A673 (cell line): ENCODE measurements around the gene CHCHD6. TPM values are rescaled to one million over a fixed set of nuclear protein-coding genes. Genes with fewer than 3 reads are reported as not detected.

Experiments used
- BruUV-seq: library from RNA; stranded (reverse); fragments of 400-500 nt; replicated peaks from 2 replicates; lab custom pipeline; 2021; lab: Mats Ljungman, UMichigan
- CTCF ChIA-PET: fragments of 300-600 bp; sonication (Branson Sonifier 250); formaldehyde crosslinking; loops from one replicate; lab custom pipeline; 2022; ENCODE audit warnings: antibody characterized with exemption; lab: Charles Lee
- POLR2A ChIA-PET: fragments of 300-600 bp; sonication (Branson Sonifier 250); formaldehyde crosslinking; loops from one replicate; lab custom pipeline; 2022; ENCODE audit warnings: antibody characterized with exemption; ENCODE audit not compliant: low non-redundant PET; lab: Charles Lee
- DNase-seq: peaks from one replicate; pipeline ENCODE4 v3.0.0-alpha.2; 2015; ENCODE audit warnings: low spot score
- H3K27ac ChIP-seq: fragments of 200-600 bp; sonication (generic); 2 replicates; pipeline ENCODE4 v1.5.1; 2016; ENCODE audit warnings: mixed run types, low read depth, mild to moderate bottlenecking, mixed read lengths, antibody characterized with exemption, low read length; ENCODE audit not compliant: poor library complexity, severe bottlenecking
- H3K27me3 ChIP-seq: fragments of 200-600 bp; sonication (generic); replicated peaks from 2 replicates; pipeline ENCODE4 v1.6.1; 2017; ENCODE audit warnings: mixed run types, low read depth, mild to moderate bottlenecking, mixed read lengths, antibody characterized with exemption, low read length; ENCODE audit not compliant: insufficient read depth, poor library complexity
- H3K36me3 ChIP-seq: fragments of 200-600 bp; sonication (generic); 2 replicates; pipeline ENCODE4 v1.6.1; 2016; ENCODE audit warnings: mixed run types, mild to moderate bottlenecking, mixed read lengths, antibody characterized with exemption, low read length; ENCODE audit not compliant: insufficient read depth, poor library complexity, severe bottlenecking
- H3K4me1 ChIP-seq: fragments of 200-600 bp; sonication (generic); 2 replicates; pipeline ENCODE4 v1.6.1; 2017; ENCODE audit warnings: mixed run types, mild to moderate bottlenecking, mixed read lengths, antibody characterized with exemption, low read length; ENCODE audit not compliant: insufficient read depth, poor library complexity, severe bottlenecking
- H3K4me3 ChIP-seq: fragments of 200-600 bp; sonication (generic); 2 replicates; pipeline ENCODE4 v1.5.1; 2016; ENCODE audit warnings: low read depth, mixed run types, mild to moderate bottlenecking, mixed read lengths, low read length; ENCODE audit not compliant: poor library complexity, severe bottlenecking
- H3K9me3 ChIP-seq: fragments of 200-600 bp; sonication (generic); 2 replicates; pipeline ENCODE4 v1.6.1; 2016; ENCODE audit warnings: mixed run types, low read depth, mild to moderate bottlenecking, mixed read lengths, antibody characterized with exemption, low read length; ENCODE audit not compliant: poor library complexity, severe bottlenecking
- EZH2 ChIP-seq: fragments of 200-600 bp; sonication (generic); IDR thresholded peaks from 2 replicates; pipeline ENCODE4 v1.6.1; 2017; ENCODE audit warnings: borderline replicate concordance, low read depth, mild to moderate bottlenecking, mixed read lengths, antibody characterized with exemption, low read length; ENCODE audit not compliant: poor library complexity, severe bottlenecking
- intact Hi-C: fragments of 100-400 bp; cut with micrococcal nuclease; formaldehyde crosslinking; loops from one replicate; pipeline ENCODE4 v1.10.0; 2022; ENCODE audit not compliant: unreplicated experiment
- total RNA-seq: library from RNA; stranded (reverse); gene quantifications from 2 replicates; pipeline ENCODE4 v1.2.3, GENCODE V29; 2021
- TF ChIP-seq, protein P1 (sequence below): fragments of 300-800, 200-600 bp; sonication (generic); conservative IDR thresholded peaks from 2 replicates; pipeline ENCODE4 v1.5.1; 2017; ENCODE audit warnings: low read depth, mild to moderate bottlenecking, antibody characterized with exemption, low read length, moderate library complexity, mixed read lengths

The CHCHD6 gene
- total RNA-seq, 1 experiment from 2014 or later, result 23.3 TPM

DNA sequence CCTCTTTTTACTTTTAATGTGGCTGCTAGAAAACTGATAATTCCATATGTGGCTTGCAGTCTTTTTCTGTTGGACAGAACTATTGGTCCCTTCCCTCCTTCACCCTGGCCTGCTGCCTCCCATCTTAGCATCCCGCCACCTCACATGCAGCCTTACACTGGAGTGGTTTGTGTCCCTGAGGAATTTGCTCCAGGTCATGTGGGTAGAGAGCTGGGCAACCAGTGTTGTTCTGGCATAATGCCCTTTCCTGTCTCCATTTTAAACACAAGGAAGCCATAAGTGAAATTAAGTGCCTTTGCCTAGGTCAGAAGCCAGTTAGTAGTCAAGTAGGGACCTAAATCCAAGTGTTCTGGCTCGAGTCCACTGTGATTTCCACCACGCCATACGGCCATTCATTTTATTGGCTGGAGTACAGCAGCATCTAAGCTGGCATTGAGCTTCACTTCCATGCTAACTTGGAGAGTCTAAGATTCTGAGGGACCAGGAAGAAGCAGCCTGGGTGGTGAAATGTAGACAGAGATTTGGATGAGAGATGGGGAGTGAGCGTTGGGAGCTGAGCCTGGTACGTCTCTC, 232.9 kb downstream of the CHCHD6 start:
- ChIA-PET POLR2A (no interaction called here), CTCF (no interaction called here)
- Histone ChIP-seq H3K4me1 (peaks cover 9% of the 10 kb centered on the region), H3K9me3 (no peaks in the 10 kb centered on the region), H3K27ac (no peak overlapping the region), H3K4me3 (no peak overlapping the region), H3K36me3 (no peaks in the 10 kb centered on the region), H3K27me3 (no peaks in the 10 kb centered on the region)
- TF ChIP-seq, protein P1, sequence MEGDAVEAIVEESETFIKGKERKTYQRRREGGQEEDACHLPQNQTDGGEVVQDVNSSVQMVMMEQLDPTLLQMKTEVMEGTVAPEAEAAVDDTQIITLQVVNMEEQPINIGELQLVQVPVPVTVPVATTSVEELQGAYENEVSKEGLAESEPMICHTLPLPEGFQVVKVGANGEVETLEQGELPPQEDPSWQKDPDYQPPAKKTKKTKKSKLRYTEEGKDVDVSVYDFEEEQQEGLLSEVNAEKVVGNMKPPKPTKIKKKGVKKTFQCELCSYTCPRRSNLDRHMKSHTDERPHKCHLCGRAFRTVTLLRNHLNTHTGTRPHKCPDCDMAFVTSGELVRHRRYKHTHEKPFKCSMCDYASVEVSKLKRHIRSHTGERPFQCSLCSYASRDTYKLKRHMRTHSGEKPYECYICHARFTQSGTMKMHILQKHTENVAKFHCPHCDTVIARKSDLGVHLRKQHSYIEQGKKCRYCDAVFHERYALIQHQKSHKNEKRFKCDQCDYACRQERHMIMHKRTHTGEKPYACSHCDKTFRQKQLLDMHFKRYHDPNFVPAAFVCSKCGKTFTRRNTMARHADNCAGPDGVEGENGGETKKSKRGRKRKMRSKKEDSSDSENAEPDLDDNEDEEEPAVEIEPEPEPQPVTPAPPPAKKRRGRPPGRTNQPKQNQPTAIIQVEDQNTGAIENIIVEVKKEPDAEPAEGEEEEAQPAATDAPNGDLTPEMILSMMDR, result no peak
- no peak for TF ChIP-seq EZH2
- no peak for DNase-seq
- no TSS peak for BruUV-seq
- intact Hi-C loops, result no loop called here

DNA sequence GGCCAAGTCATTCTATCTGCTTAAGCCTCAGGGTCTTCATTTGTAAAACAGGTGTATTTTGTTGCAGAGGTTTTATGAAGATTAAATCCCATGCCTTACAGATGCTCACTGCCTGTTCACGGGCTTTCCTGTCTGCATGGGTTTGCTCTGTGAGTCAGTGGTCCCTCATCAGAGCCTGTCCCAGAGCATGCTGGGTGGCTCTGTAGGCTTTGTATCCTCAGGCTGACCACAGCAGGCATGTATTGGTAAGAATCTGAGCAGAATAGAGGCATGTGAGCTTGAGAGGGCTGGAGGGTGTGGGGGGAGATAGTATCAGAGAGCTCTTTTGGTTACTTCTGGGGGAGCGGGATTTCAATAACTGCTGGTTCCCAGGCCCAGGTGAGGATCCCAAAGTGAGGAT, 233.5 kb downstream of the CHCHD6 start:
- no peak overlapping the region for H3K27ac ChIP-seq
- ChIA-PET POLR2A (no interaction called here), CTCF (no interaction called here)
- no peaks in the 10 kb centered on the region for H3K9me3 ChIP-seq
- H3K4me3 ChIP-seq, result no peak overlapping the region
- no peaks in the 10 kb centered on the region for H3K36me3 ChIP-seq
- no TSS peak for BruUV-seq
- no peak for DNase-seq
- TF ChIP-seq, protein P1, result no peak
- no peak for TF ChIP-seq EZH2
- intact Hi-C loops, result no loop called here
- no peaks in the 10 kb centered on the region for H3K27me3 ChIP-seq
- H3K4me1 ChIP-seq, result peaks cover 3% of the 10 kb centered on the region

DNA sequence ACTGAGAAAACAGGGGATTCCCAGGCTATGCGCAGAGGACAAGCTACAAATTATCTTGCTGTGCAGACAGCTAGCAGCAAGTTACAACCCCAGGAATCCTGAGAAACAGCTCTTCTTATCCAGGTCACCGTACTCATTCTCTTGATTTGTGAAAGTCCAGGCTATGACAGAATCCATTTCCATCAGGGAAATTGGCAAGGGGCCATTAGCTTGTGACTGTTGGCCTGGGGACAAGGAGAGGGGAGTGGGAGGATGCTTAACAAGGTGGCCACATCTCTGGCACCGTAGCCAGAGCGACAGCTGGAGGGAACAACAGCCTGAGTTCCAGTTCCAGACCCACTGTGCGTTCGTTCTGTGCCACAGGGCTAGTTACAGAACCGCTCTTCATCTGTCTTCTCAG, 233.9 kb downstream of the CHCHD6 start:
- CTCF ChIA-PET, result no interaction called here
- intact Hi-C loops, result no loop called here

More for the DNA sequence above, 233.9 kb downstream of the CHCHD6 start:
- no peaks in the 10 kb centered on the region for H3K27me3 ChIP-seq
- BruUV-seq, result no TSS peak
- no peaks in the 10 kb centered on the region for H3K9me3 ChIP-seq
- H3K4me3 ChIP-seq, result no peak overlapping the region
- no peaks in the 10 kb centered on the region for H3K36me3 ChIP-seq
- DNase-seq, result no peak
- POLR2A ChIA-PET, result no interaction called here
- TF ChIP-seq, protein P1, result no peak
- no peak for TF ChIP-seq EZH2
- no peaks in the 10 kb centered on the region for H3K4me1 ChIP-seq
- H3K27ac ChIP-seq, result no peak overlapping the region
